Lower leg skin (tissue), 3 donors: ENCODE data around the gene HLTF.

Source experiments
- POLR2A ChIP-seq, 2 donors: fragments of 450-650 bp; IDR thresholded peaks; one replicate each; pipeline ENCODE4 v1.6.1; 2016 to 2017; ENCODE audit warnings: antibody characterized with exemption in 2 of 2, mild to moderate bottlenecking in 1 of 2, moderate library complexity in 1 of 2
- TF ChIP-seq, protein P1 (sequence below), 3 donors: fragments of 450-650 bp; IDR thresholded peaks; one replicate each; pipeline ENCODE4 v1.5.1; 2016; ENCODE audit warnings: antibody characterized with exemption in 3 of 3, mild to moderate bottlenecking in 3 of 3, moderate library complexity in 2 of 3

DNA sequence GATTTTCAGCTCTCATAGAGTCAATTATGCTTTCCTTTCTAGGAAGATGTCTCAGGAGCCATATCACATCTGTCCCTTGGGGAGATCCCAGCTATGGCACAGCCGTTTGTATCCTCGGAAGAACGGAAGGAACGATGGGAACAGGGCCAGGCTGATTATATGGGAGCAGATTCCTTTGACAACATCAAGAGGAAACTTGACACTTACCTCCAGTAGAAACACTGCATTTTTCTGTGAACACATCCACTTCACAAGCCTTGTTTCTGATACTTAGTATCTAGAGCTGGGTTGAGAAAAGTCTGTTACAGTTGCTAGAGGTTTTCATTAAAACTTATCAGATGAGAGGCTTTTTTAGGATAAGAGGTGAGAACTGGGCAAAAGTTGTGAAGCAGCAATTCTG lies 59.6 kb downstream of the HLTF start:
- TF ChIP-seq, protein P1, sequence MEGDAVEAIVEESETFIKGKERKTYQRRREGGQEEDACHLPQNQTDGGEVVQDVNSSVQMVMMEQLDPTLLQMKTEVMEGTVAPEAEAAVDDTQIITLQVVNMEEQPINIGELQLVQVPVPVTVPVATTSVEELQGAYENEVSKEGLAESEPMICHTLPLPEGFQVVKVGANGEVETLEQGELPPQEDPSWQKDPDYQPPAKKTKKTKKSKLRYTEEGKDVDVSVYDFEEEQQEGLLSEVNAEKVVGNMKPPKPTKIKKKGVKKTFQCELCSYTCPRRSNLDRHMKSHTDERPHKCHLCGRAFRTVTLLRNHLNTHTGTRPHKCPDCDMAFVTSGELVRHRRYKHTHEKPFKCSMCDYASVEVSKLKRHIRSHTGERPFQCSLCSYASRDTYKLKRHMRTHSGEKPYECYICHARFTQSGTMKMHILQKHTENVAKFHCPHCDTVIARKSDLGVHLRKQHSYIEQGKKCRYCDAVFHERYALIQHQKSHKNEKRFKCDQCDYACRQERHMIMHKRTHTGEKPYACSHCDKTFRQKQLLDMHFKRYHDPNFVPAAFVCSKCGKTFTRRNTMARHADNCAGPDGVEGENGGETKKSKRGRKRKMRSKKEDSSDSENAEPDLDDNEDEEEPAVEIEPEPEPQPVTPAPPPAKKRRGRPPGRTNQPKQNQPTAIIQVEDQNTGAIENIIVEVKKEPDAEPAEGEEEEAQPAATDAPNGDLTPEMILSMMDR (IDR thresholded peaks at IDR 0.05) = no peak
- TF ChIP-seq POLR2A (IDR thresholded peaks at IDR 0.05) = no peak
